GM12878 (cell line): ENCODE measurements around the gene ZNF222.

ENCODE experiments used
- ATF7 ChIP-seq: fragments of 450-650 bp; IDR thresholded peaks from 2 replicates; pipeline ENCODE4 v1.6.1; 2016; ENCODE audit warnings: low read depth, mild to moderate bottlenecking
- POLR2AphosphoS5 ChIP-seq: IDR thresholded peaks from 2 replicates; pipeline ENCODE4 v1.6.1; 2011; ENCODE audit warnings: mild to moderate bottlenecking, low read length, inconsistent platforms

DNA sequence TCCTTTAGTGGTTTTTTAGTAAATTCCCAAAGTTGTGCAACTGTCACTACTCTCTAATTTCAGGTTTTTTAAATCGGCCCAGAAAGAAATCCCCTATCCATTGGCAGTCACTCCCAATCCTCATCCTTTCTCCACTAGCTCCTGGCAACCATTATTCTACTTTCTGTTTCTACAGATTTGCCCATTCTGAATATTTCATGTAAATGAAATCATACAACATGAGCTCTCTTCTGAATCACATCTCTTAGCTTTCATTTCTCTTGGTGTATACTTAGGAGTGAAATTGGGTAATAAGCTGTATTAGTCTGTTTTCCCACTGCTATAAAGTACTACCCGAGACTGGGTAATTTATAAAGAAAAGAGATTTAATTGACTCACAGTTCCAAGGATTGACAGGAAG lies 17.0 kb downstream of the ZNF222 start:
- TF ChIP-seq POLR2AphosphoS5 = no peak
- no peak for TF ChIP-seq ATF7
